Measurements from ENCODE around the gene ATXN7L3.

DNA sequence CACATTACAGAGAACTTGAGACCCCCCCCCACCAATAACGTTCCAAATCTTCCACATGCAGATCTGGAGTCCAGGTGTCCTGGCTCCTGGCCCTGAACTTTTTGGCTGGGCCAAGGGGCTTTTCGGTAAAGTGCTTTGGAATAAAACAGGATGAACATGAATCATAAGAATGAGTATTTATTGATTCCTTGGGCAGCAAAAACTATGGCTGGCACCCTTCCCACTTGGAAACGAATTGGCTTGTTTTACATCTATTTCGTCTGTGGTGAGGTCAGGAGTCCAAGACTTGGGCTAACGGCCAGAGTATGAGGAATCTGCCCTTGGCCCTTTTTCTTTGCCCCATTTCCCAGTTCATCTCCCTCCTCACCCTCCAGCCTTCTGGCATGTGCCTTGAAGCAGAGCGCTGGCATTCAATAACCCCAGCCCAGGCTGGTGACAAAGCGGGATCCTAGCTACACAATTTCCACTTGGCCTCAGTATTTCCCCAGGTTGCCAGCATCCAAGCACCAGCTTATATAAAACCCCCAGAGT is 23.9 kb upstream of the ATXN7L3 start:
- TF ChIP-seq, protein P1, sequence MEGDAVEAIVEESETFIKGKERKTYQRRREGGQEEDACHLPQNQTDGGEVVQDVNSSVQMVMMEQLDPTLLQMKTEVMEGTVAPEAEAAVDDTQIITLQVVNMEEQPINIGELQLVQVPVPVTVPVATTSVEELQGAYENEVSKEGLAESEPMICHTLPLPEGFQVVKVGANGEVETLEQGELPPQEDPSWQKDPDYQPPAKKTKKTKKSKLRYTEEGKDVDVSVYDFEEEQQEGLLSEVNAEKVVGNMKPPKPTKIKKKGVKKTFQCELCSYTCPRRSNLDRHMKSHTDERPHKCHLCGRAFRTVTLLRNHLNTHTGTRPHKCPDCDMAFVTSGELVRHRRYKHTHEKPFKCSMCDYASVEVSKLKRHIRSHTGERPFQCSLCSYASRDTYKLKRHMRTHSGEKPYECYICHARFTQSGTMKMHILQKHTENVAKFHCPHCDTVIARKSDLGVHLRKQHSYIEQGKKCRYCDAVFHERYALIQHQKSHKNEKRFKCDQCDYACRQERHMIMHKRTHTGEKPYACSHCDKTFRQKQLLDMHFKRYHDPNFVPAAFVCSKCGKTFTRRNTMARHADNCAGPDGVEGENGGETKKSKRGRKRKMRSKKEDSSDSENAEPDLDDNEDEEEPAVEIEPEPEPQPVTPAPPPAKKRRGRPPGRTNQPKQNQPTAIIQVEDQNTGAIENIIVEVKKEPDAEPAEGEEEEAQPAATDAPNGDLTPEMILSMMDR (IDR thresholded peaks at IDR 0.05) = no peak
- TF ChIP-seq EZH2 (IDR thresholded peaks at IDR 0.05) = no peak

All from neural progenitor cell (in vitro differentiated cells).